Raji (cell line): ENCODE measurements around the gene ARHGAP4.

Experiments used
- POLR2A ChIP-seq: IDR thresholded peaks from 2 replicates; pipeline ENCODE4 v1.6.1; 2011; ENCODE audit warnings: low read depth, low read length, control low read depth; ENCODE audit not compliant: insufficient read depth

ARHGAP4 gene

GRCh38 chrX:153868576-153869472 lies 57.2 kb downstream of the ARHGAP4 start:
- TF ChIP-seq POLR2A, result no peak

- TF ChIP-seq POLR2A, result no peak
These were observed 58.4 kb downstream of the ARHGAP4 start for GRCh38 chrX:153867671-153868070.

GRCh38 chrX:153867139-153867538 lies 58.9 kb downstream of the ARHGAP4 start:
- TF ChIP-seq POLR2A, result no peak

- no peak for TF ChIP-seq POLR2A
These were observed 59.6 kb downstream of the ARHGAP4 start for GRCh38 chrX:153866302-153867019.

GRCh38 chrX:153865685-153866084 lies 60.4 kb downstream of the ARHGAP4 start:
- no peak for TF ChIP-seq POLR2A

GRCh38 chrX:153865321-153865580 lies 60.8 kb downstream of the ARHGAP4 start:
- no peak for TF ChIP-seq POLR2A

GRCh38 chrX:153864561-153865320 lies 61.3 kb downstream of the ARHGAP4 start:
- TF ChIP-seq POLR2A, result no peak

- TF ChIP-seq POLR2A, result no peak
These were observed 62.0 kb downstream of the ARHGAP4 start for GRCh38 chrX:153864101-153864500.

GRCh38 chrX:153863251-153863991 lies 62.6 kb downstream of the ARHGAP4 start:
- no peak for TF ChIP-seq POLR2A

GRCh38 chrX:153862369-153863250 lies 63.5 kb downstream of the ARHGAP4 start:
- no peak for TF ChIP-seq POLR2A

- no peak for TF ChIP-seq POLR2A
These were observed 64.2 kb downstream of the ARHGAP4 start for GRCh38 chrX:153861733-153862310.

- no peak for TF ChIP-seq POLR2A
These were observed 64.9 kb downstream of the ARHGAP4 start for GRCh38 chrX:153861151-153861550.
